GM13977 (cell line): ENCODE results near the gene NFATC2.

Experiments used
- DNase-seq: peaks from one replicate; pipeline ENCODE4 v3.0.0; 2012; ENCODE audit warnings: low spot score
- in situ Hi-C: fragments of 300-500 bp; cut with MboI; formaldehyde crosslinking; loops from one replicate; pipeline ENCODE4 v1.12.0; 2022; ENCODE audit warnings: low sequenced_read_pairs, low pct_unique_long_range_greater_than_20kb, mixed read lengths, inconsistent platforms; ENCODE audit not compliant: unreplicated experiment
- TF ChIP-seq, protein P1 (sequence below): IDR thresholded peaks from 2 replicates; pipeline ENCODE4 v1.5.1; 2012; ENCODE audit warnings: mild to moderate bottlenecking, control low read depth; ENCODE audit not compliant: insufficient read depth; ENCODE audit errors: extremely low read depth, missing control alignments

NFATC2 gene

DNA sequence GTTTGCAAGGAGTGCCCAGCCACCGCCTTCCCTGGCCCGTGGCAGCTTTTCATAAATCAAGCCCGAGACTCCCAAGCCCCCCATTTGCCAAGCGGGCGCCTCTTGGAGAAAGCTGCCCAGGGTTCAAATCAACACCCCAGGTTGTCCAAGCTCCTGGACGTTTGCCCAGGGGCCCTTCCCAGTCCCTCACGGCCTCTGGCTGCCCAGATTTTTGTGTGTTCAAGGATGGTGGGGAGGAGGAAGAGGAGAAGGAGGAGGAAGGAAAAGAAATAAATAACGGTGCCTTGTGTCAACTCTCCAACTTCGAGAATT, 20.6 kb upstream of the NFATC2 start:
- TF ChIP-seq, protein P1, sequence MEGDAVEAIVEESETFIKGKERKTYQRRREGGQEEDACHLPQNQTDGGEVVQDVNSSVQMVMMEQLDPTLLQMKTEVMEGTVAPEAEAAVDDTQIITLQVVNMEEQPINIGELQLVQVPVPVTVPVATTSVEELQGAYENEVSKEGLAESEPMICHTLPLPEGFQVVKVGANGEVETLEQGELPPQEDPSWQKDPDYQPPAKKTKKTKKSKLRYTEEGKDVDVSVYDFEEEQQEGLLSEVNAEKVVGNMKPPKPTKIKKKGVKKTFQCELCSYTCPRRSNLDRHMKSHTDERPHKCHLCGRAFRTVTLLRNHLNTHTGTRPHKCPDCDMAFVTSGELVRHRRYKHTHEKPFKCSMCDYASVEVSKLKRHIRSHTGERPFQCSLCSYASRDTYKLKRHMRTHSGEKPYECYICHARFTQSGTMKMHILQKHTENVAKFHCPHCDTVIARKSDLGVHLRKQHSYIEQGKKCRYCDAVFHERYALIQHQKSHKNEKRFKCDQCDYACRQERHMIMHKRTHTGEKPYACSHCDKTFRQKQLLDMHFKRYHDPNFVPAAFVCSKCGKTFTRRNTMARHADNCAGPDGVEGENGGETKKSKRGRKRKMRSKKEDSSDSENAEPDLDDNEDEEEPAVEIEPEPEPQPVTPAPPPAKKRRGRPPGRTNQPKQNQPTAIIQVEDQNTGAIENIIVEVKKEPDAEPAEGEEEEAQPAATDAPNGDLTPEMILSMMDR: no peak

DNA sequence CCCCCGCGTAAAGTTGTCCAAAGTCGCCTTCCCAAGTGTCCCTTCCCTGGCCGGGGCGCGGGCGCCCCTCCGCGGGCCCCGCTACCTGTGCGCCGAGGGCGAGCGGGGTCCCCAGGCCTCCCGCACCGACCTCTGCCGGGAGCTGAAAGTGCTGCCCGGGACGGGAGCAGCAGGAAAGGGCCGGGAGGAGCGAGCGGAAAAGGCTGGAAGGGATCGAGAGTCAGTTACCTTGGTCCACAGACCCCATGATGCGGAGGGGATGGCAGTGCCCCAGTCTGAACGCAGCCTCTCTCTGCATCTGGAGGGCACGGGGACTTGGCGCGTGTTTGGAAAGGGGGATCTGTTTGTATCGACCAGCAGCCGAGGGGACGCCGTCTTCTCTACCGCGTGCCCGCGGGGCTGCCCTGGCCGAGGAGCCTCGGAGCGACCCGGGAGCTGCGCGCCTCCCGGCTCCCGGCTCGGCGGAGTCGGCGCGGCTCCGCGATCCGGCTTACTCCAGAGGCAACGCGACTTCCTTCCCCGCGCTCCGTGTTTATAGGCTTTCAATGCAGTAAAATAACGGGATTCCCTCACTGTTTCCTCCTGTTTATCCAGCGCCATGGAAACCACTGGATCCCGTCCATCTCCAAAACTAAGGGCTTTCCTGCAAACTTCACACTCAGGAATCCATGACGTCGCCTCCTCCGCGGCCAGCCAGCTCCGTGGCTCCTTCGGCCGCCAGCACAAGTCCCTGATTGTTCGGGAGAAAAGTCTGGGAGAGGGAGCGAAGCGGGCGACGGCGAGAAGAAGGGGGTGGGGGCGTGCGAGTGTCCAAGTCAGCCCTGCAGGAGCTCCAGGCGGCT, 20.0 kb upstream of the NFATC2 start:
- TF ChIP-seq, protein P1: no peak
- in situ Hi-C loops: no loop called here
- DNase-seq: peak; percentile 38

More for the DNA sequence above, 20.6 kb upstream of the NFATC2 start:
- in situ Hi-C loops: no loop called here
- no peak for DNase-seq

DNA sequence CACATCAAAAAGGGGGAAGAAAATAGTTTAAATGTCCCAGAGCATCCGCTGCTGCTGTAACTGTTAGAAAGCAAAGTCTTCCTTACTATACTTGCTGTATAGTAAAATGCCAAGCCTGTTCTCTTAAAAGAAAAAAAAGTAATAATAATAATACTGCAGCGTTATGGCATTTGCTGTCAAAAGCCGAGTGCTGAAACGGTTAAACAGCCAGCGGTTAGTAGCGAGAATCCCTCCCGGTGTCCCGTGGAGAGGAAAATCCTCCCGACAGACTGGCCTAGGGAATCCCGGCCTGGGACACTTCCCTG, 19.5 kb upstream of the NFATC2 start:
- in situ Hi-C loops: no loop called here
- TF ChIP-seq, protein P1: no peak
- DNase-seq: no peak

DNA sequence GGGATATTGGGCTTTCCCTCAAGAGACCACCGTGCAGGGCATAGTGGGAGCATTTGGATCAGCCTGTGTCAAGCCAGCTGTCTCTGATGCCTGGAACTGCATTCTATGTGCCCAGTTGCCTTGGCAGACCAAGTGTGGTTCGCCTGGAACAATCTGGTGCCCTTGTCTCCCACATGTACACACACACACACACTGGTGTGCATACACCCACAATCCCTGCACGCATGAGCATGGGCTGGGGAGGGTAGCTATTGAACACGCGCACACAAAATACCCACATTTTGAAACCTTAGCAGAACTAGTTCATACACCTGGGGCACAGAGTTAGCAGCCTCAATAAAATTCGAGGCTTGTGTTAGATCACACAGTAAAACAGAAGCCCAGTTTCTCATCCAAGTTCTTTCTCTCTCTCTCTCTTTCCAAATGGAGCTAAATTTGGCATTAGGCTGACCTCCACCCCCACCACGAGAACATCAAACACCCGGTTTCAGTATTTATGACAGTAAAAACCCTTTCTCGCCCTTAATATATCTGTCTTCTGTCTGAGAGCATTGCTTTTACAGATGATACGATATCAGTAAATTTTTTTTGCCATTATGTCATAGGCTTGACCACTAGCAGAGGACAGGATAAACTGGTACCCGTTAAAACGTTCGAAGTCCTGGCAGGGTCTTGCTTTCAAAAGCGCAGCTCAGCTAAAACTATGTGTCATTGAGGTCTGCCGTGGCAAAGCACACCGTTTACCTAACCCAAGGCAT, 18.2 kb upstream of the NFATC2 start:
- in situ Hi-C loops: no loop called here
- no peak for DNase-seq
- TF ChIP-seq, protein P1: no peak

DNA sequence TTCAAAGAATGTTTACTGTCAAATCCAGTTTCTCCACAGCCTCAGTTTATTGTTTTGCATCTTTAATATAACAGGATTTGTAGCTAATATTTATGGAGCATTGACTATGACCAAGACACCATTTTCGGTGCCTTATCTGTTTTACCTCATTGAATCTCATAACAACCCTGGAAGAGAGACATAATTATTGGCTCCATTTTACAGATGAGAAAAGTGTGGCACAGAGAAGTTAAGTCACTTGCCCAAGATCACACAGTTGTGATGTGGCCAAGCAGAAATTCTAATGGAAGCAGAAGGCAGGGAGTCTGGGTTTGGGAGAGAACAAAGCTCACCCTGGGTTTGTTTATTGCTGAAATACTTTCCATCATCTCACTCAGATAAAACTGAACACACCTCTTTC, 17.5 kb upstream of the NFATC2 start:
- DNase-seq: no peak
- in situ Hi-C loops: no loop called here
- TF ChIP-seq, protein P1: no peak

DNA sequence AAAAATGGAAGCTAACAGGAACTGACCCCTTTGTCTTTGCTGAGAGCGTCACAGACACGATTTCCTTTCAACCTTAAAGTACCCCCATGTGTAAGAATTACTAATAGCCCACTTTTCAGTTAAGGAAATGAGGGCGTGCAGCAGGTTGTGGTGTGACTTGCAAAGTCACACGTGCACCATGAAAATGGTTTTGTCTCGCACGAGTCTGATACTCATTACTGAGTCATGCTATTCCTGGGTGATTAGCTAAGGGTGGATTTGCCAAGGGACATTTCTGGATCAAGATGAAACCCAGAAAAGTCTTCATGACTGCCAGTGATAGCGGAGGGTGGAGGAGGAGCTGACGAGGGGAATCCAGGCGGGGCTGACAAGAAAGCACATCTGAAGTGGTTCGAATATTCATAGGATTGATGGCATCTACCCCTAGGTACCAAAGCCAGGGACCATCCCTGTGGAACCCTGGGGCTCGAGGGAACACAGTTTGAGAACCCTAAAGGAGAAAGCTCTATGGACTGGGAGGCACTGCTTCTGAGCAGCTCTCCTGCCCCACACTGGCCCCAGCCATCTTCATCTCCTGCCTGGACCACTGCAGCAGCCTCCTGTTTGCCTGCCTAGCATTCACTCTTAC, 12.1 kb upstream of the NFATC2 start:
- in situ Hi-C loops: no loop called here
- TF ChIP-seq, protein P1: no peak
- no peak for DNase-seq
